Activated CD8-positive, alpha-beta T cell treated with anti-CD3 and anti-CD28 coated beads, Interleukin-2, amount 10 ng/mL, durations not matched to agents 7 days and 5 days (primary cell): ENCODE measurements around the gene CFI. TPM values are rescaled to one million over a fixed set of nuclear protein-coding genes. Genes with fewer than 3 reads are reported as not detected.
A peak's percentile ranks its signal among the peaks of the same experiment; 100 is the strongest.
"Not testable (repeated sequence)": the region's sequence is repeated elsewhere in the genome, so short reads cannot be mapped to it uniquely, and the experiment has no call there.

Experiments
- ATAC-seq: fragments of 150-1000 bp; cut with Tn5 transposase; one replicate; pipeline ENCODE4 v1.10.0; 2021; ENCODE audit warnings: moderate library complexity
- CTCF ChIA-PET: fragments of 350-600 bp; sonication (Branson Sonifier 250); formaldehyde crosslinking; loops from one replicate; lab custom pipeline; 2021; ENCODE audit warnings: antibody characterized with exemption; lab: Charles Lee
- POLR2A ChIA-PET: fragments of 350-600 bp; sonication (Branson Sonifier 250); formaldehyde crosslinking; loops from one replicate; lab custom pipeline; 2021; ENCODE audit warnings: antibody characterized with exemption; lab: Charles Lee
- DNase-seq: peaks from one replicate; pipeline ENCODE4 v3.0.0-alpha.2; 2020
- H3K27ac Mint-ChIP-seq: one replicate; pipeline ENCODE4 v1.8.0; 2021; ENCODE audit warnings: mild to moderate bottlenecking, mixed read lengths
- H3K27me3 Mint-ChIP-seq: one replicate; pipeline ENCODE4 v1.8.0; 2021; ENCODE audit warnings: low read depth, mixed read lengths
- H3K36me3 Mint-ChIP-seq: one replicate; pipeline ENCODE4 v1.8.0; 2021; ENCODE audit warnings: low read depth, mixed read lengths
- H3K4me1 Mint-ChIP-seq: one replicate; pipeline ENCODE4 v1.8.0; 2021; ENCODE audit warnings: low read depth, mixed read lengths
- H3K4me3 Mint-ChIP-seq: one replicate; pipeline ENCODE4 v1.8.0; 2021; ENCODE audit warnings: mild to moderate bottlenecking, mixed read lengths
- H3K9me3 Mint-ChIP-seq: one replicate; pipeline ENCODE4 v1.8.0; 2022; ENCODE audit warnings: mixed read lengths; ENCODE audit not compliant: insufficient read depth
- total RNA-seq, 2 experiments: library from RNA; stranded (reverse); gene quantifications; one replicate each; pipeline ENCODE4 v1.2.3, GENCODE V29; 2021

The CFI gene
- total RNA-seq, 2 experiments from 2014 or later = not detected

GRCh38 chr4:109787807-109788206 lies 14.0 kb downstream of the CFI start:
- Mint-ChIP-seq H3K27ac (no peak overlapping the region), H3K4me1 (no peaks in the 10 kb centered on the region), H3K9me3 (peaks cover 11% of the 10 kb centered on the region), H3K36me3 (no peaks in the 10 kb centered on the region), H3K27me3 (peaks cover 28% of the 10 kb centered on the region), H3K4me3 (no peak overlapping the region)
- no peak for ATAC-seq
- no peak for DNase-seq
- POLR2A ChIA-PET = no interaction called here
- CTCF ChIA-PET = no interaction called here

GRCh38 chr4:109786846-109787245 lies 15.0 kb downstream of the CFI start:
- POLR2A ChIA-PET = no interaction called here
- no peaks in the 10 kb centered on the region for H3K36me3 Mint-ChIP-seq
- H3K27ac Mint-ChIP-seq = no peak overlapping the region
- no peak overlapping the region for H3K4me3 Mint-ChIP-seq
- DNase-seq (no peak), ATAC-seq (no peak)
- CTCF ChIA-PET = no interaction called here
- H3K9me3 Mint-ChIP-seq = peaks cover 11% of the 10 kb centered on the region
- no peaks in the 10 kb centered on the region for H3K4me1 Mint-ChIP-seq
- H3K27me3 Mint-ChIP-seq = peaks cover 32% of the 10 kb centered on the region

GRCh38 chr4:109782092-109782491 lies 19.7 kb downstream of the CFI start:
- H3K27ac Mint-ChIP-seq, CTCF ChIA-PET, ATAC-seq, POLR2A ChIA-PET, DNase-seq, H3K36me3 Mint-ChIP-seq, H3K4me3 Mint-ChIP-seq, H3K9me3 Mint-ChIP-seq, H3K4me1 Mint-ChIP-seq: not testable (repeated sequence)
- peaks cover 18% of the 10 kb centered on the region for H3K27me3 Mint-ChIP-seq

GRCh38 chr4:109764789-109765402 lies 36.9 kb downstream of the CFI start:
- ATAC-seq (no peak), DNase-seq (no peak)
- ChIA-PET CTCF (interaction anchor here (0.6 to 0.7 kb wide), 2 partner anchors 62 to 185 kb away, joined by 3 read pairs; no protein-coding TSS in a partner anchor), POLR2A (no interaction called here)
- Mint-ChIP-seq H3K27ac (no peak overlapping the region), H3K27me3 (peaks cover 14% of the 10 kb centered on the region), H3K9me3 (no peaks in the 10 kb centered on the region), H3K36me3 (no peaks in the 10 kb centered on the region), H3K4me1 (no peaks in the 10 kb centered on the region), H3K4me3 (no peak overlapping the region)

- ChIA-PET POLR2A (no interaction called here), CTCF (no interaction called here)
- no peak for DNase-seq
- H3K27ac Mint-ChIP-seq = no peak overlapping the region
- no peaks in the 10 kb centered on the region for H3K4me1 Mint-ChIP-seq
- peaks cover 14% of the 10 kb centered on the region for H3K27me3 Mint-ChIP-seq
- ATAC-seq = no peak
- no peaks in the 10 kb centered on the region for H3K36me3 Mint-ChIP-seq
- H3K9me3 Mint-ChIP-seq = no peaks in the 10 kb centered on the region
- H3K4me3 Mint-ChIP-seq = no peak overlapping the region
Observed at GRCh38 chr4:109764376-109764775, 37.4 kb downstream of the CFI start.

- no peaks in the 10 kb centered on the region for H3K4me1 Mint-ChIP-seq
- CTCF ChIA-PET = no interaction called here
- DNase-seq = no peak
- H3K27me3 Mint-ChIP-seq = peaks cover 12% of the 10 kb centered on the region
- H3K27ac Mint-ChIP-seq = no peak overlapping the region
- no peak overlapping the region for H3K4me3 Mint-ChIP-seq
- POLR2A ChIA-PET = no interaction called here
- ATAC-seq = no peak
- no peaks in the 10 kb centered on the region for H3K36me3 Mint-ChIP-seq
- H3K9me3 Mint-ChIP-seq = no peaks in the 10 kb centered on the region
Observed at GRCh38 chr4:109760682-109761081, 41.1 kb downstream of the CFI start.

GRCh38 chr4:109755656-109756055 lies 46.1 kb downstream of the CFI start:
- ATAC-seq = no peak
- POLR2A ChIA-PET = no interaction called here

GRCh38 chr4:109754093-109754857 lies 47.5 kb downstream of the CFI start:
- peak; percentile 36 for DNase-seq
- POLR2A ChIA-PET = no interaction called here
- ATAC-seq = peak; percentile 86
- Mint-ChIP-seq H3K9me3 (no peaks in the 10 kb centered on the region), H3K4me1 (no peaks in the 10 kb centered on the region), H3K4me3 (no peak overlapping the region), H3K27me3 (peaks cover 3% of the 10 kb centered on the region), H3K27ac (no peak overlapping the region), H3K36me3 (no peaks in the 10 kb centered on the region)
- CTCF ChIA-PET = no interaction called here

More at GRCh38 chr4:109755656-109756055, 46.1 kb downstream of the CFI start:
- Mint-ChIP-seq H3K4me1 (no peaks in the 10 kb centered on the region), H3K27ac (no peak overlapping the region), H3K9me3 (no peaks in the 10 kb centered on the region), H3K27me3 (peaks cover 5% of the 10 kb centered on the region), H3K4me3 (no peak overlapping the region), H3K36me3 (no peaks in the 10 kb centered on the region)
- CTCF ChIA-PET = interaction anchor here (0.9 kb wide), 1 partner anchor 13 kb away, joined by 3 read pairs; no protein-coding TSS in a partner anchor
- no peak for DNase-seq

- no peak for ATAC-seq
- no peaks in the 10 kb centered on the region for H3K9me3 Mint-ChIP-seq
- CTCF ChIA-PET = no interaction called here
- H3K27me3 Mint-ChIP-seq = peaks cover 7% of the 10 kb centered on the region
- no peaks in the 10 kb centered on the region for H3K36me3 Mint-ChIP-seq
- H3K27ac Mint-ChIP-seq = no peak overlapping the region
- H3K4me3 Mint-ChIP-seq = no peak overlapping the region
- H3K4me1 Mint-ChIP-seq = no peaks in the 10 kb centered on the region
- POLR2A ChIA-PET = interaction anchor here (0.7 to 1.3 kb wide), 2 partner anchors 10 to 22 kb away, joined by 3 to 8 read pairs; no protein-coding TSS in a partner anchor
- DNase-seq = no peak
Observed at GRCh38 chr4:109752525-109752924, 49.3 kb downstream of the CFI start.

GRCh38 chr4:109751852-109752251 lies 49.9 kb downstream of the CFI start:
- ChIA-PET POLR2A (interaction anchor here (0.7 to 1.3 kb wide), 2 partner anchors 10 to 21 kb away, joined by 3 to 8 read pairs; no protein-coding TSS in a partner anchor), CTCF (interaction anchor here (0.6 kb wide), 1 partner anchor 263 kb away, joined by 3 read pairs; no protein-coding TSS in a partner anchor)
- Mint-ChIP-seq H3K4me1 (no peaks in the 10 kb centered on the region), H3K36me3 (no peaks in the 10 kb centered on the region), H3K27ac (no peak overlapping the region), H3K9me3 (no peaks in the 10 kb centered on the region), H3K4me3 (no peak overlapping the region), H3K27me3 (peaks cover 10% of the 10 kb centered on the region)
- ATAC-seq (no peak), DNase-seq (no peak)

GRCh38 chr4:109750652-109751244 lies 51.1 kb downstream of the CFI start:
- POLR2A ChIA-PET = no interaction called here
- H3K36me3 Mint-ChIP-seq = no peaks in the 10 kb centered on the region
- no peak overlapping the region for H3K4me3 Mint-ChIP-seq
- H3K4me1 Mint-ChIP-seq = no peaks in the 10 kb centered on the region
- H3K27me3 Mint-ChIP-seq = peaks cover 14% of the 10 kb centered on the region
- DNase-seq = no peak
- CTCF ChIA-PET = no interaction called here
- H3K27ac Mint-ChIP-seq = no peak overlapping the region
- H3K9me3 Mint-ChIP-seq = no peaks in the 10 kb centered on the region
- no peak for ATAC-seq
